ENCODE measurements around the gene SGMS1. TPM values are rescaled to one million over a fixed set of nuclear protein-coding genes. Genes with fewer than 3 reads are reported as not detected.

SGMS1 gene
- total and polyA plus RNA-seq, 2 experiments from 2014 or later = 15.0 to 34.7 TPM

DNA sequence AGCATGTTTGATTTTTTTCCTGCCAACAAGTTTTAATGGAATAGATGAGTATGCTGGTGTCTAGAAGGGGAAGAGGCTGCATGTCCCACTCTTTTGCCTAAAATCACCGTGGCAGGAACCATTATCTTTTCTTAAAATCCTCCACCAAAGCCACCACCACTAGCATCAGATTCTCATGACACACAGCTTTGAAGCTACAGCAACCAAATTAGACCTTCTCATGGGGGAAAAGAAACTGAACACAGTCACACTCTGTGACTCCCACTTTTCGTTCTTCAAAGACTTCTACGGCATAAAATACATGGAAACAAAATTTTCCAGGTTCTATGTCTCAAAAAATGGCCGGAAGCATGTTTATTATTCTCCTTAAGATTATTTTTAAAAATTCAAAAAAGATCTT is 81.8 kb downstream of the SGMS1 start:
- no peaks in the 10 kb centered on the region for H3K27me3 ChIP-seq (ENCODE audit: insufficient read depth)
- no peak for DNase-seq (ENCODE audit: low spot score)
- H3K79me2 ChIP-seq (replicated peaks; ENCODE audit: insufficient read depth) = peaks cover 76% of the 10 kb centered on the region
- H4K20me1 ChIP-seq (replicated peaks; ENCODE audit: insufficient read depth) = no peaks in the 10 kb centered on the region
- peaks cover 14% of the 10 kb centered on the region for H3K27me3 Mint-ChIP-seq (ENCODE audit: insufficient read depth, low read depth, poor library complexity)
- no peak overlapping the region for H3K4me2 ChIP-seq
- H3K4me1 ChIP-seq (ENCODE audit: insufficient read depth) = peaks cover 11% of the 10 kb centered on the region
- no peak overlapping the region for H3K4me3 ChIP-seq
- ATAC-seq = no peak
- no peak overlapping the region for H3K4me3 Mint-ChIP-seq
- 0 out of 2 replicates have a peak, but pooled peaks cover 2% of the 10 kb centered on the region for H3K9me2 ChIP-seq (ENCODE audit: insufficient read depth)
- no peak overlapping the region for H2AFZ ChIP-seq
- H3K9me3 Mint-ChIP-seq = 0 out of 3 replicates have a peak, but pooled peaks cover under 1% of the 10 kb centered on the region
- H3K36me3 Mint-ChIP-seq (ENCODE audit: low read depth) = peaks cover 2% of the 10 kb centered on the region; the same call in 2 of the 3 replicates
- no peaks in the 10 kb centered on the region for H3F3A ChIP-seq (replicated peaks; ENCODE audit: low read depth)
- H3K27ac ChIP-seq (ENCODE audit: low read depth) = no peak overlapping the region
- no peak for TF ChIP-seq EZH2 (IDR thresholded peaks at IDR 0.05; ENCODE audit: low read depth, unreplicated experiment)
- no peak for TF ChIP-seq EZH2phosphoT487 (IDR thresholded peaks at IDR 0.05; ENCODE audit: unreplicated experiment)
- TF ChIP-seq POLR2AphosphoS5 (IDR thresholded peaks at IDR 0.05; ENCODE audit: low read depth) = no peak
- no peak for TF ChIP-seq JUNB (IDR thresholded peaks at IDR 0.05; ENCODE audit: unreplicated experiment)
- TF ChIP-seq CREB1 (CRISPR knock-in tag; IDR thresholded peaks at IDR 0.05; ENCODE audit: low read depth) = no peak
- TF ChIP-seq STAT1 (IDR thresholded peaks at IDR 0.05; ENCODE audit: unreplicated experiment) = no peak
- TF ChIP-seq NANOG (IDR thresholded peaks at IDR 0.05; ENCODE audit: borderline replicate concordance) = no peak
- TF ChIP-seq, protein P1, sequence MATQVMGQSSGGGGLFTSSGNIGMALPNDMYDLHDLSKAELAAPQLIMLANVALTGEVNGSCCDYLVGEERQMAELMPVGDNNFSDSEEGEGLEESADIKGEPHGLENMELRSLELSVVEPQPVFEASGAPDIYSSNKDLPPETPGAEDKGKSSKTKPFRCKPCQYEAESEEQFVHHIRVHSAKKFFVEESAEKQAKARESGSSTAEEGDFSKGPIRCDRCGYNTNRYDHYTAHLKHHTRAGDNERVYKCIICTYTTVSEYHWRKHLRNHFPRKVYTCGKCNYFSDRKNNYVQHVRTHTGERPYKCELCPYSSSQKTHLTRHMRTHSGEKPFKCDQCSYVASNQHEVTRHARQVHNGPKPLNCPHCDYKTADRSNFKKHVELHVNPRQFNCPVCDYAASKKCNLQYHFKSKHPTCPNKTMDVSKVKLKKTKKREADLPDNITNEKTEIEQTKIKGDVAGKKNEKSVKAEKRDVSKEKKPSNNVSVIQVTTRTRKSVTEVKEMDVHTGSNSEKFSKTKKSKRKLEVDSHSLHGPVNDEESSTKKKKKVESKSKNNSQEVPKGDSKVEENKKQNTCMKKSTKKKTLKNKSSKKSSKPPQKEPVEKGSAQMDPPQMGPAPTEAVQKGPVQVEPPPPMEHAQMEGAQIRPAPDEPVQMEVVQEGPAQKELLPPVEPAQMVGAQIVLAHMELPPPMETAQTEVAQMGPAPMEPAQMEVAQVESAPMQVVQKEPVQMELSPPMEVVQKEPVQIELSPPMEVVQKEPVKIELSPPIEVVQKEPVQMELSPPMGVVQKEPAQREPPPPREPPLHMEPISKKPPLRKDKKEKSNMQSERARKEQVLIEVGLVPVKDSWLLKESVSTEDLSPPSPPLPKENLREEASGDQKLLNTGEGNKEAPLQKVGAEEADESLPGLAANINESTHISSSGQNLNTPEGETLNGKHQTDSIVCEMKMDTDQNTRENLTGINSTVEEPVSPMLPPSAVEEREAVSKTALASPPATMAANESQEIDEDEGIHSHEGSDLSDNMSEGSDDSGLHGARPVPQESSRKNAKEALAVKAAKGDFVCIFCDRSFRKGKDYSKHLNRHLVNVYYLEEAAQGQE (IDR thresholded peaks at IDR 0.05; ENCODE audit: unreplicated experiment) = no peak
- TF ChIP-seq ZNF114 (CRISPR knock-in tag; IDR thresholded peaks at IDR 0.05) = no peak
- TF ChIP-seq, protein P2, sequence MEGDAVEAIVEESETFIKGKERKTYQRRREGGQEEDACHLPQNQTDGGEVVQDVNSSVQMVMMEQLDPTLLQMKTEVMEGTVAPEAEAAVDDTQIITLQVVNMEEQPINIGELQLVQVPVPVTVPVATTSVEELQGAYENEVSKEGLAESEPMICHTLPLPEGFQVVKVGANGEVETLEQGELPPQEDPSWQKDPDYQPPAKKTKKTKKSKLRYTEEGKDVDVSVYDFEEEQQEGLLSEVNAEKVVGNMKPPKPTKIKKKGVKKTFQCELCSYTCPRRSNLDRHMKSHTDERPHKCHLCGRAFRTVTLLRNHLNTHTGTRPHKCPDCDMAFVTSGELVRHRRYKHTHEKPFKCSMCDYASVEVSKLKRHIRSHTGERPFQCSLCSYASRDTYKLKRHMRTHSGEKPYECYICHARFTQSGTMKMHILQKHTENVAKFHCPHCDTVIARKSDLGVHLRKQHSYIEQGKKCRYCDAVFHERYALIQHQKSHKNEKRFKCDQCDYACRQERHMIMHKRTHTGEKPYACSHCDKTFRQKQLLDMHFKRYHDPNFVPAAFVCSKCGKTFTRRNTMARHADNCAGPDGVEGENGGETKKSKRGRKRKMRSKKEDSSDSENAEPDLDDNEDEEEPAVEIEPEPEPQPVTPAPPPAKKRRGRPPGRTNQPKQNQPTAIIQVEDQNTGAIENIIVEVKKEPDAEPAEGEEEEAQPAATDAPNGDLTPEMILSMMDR (conservative IDR thresholded peaks at IDR 0.05; ENCODE audit: low read depth in 2 of 2) = no peak
- TF ChIP-seq, protein P3, sequence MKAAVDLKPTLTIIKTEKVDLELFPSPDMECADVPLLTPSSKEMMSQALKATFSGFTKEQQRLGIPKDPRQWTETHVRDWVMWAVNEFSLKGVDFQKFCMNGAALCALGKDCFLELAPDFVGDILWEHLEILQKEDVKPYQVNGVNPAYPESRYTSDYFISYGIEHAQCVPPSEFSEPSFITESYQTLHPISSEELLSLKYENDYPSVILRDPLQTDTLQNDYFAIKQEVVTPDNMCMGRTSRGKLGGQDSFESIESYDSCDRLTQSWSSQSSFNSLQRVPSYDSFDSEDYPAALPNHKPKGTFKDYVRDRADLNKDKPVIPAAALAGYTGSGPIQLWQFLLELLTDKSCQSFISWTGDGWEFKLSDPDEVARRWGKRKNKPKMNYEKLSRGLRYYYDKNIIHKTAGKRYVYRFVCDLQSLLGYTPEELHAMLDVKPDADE (IDR thresholded peaks at IDR 0.05) = no peak
- TF ChIP-seq, protein P4, sequence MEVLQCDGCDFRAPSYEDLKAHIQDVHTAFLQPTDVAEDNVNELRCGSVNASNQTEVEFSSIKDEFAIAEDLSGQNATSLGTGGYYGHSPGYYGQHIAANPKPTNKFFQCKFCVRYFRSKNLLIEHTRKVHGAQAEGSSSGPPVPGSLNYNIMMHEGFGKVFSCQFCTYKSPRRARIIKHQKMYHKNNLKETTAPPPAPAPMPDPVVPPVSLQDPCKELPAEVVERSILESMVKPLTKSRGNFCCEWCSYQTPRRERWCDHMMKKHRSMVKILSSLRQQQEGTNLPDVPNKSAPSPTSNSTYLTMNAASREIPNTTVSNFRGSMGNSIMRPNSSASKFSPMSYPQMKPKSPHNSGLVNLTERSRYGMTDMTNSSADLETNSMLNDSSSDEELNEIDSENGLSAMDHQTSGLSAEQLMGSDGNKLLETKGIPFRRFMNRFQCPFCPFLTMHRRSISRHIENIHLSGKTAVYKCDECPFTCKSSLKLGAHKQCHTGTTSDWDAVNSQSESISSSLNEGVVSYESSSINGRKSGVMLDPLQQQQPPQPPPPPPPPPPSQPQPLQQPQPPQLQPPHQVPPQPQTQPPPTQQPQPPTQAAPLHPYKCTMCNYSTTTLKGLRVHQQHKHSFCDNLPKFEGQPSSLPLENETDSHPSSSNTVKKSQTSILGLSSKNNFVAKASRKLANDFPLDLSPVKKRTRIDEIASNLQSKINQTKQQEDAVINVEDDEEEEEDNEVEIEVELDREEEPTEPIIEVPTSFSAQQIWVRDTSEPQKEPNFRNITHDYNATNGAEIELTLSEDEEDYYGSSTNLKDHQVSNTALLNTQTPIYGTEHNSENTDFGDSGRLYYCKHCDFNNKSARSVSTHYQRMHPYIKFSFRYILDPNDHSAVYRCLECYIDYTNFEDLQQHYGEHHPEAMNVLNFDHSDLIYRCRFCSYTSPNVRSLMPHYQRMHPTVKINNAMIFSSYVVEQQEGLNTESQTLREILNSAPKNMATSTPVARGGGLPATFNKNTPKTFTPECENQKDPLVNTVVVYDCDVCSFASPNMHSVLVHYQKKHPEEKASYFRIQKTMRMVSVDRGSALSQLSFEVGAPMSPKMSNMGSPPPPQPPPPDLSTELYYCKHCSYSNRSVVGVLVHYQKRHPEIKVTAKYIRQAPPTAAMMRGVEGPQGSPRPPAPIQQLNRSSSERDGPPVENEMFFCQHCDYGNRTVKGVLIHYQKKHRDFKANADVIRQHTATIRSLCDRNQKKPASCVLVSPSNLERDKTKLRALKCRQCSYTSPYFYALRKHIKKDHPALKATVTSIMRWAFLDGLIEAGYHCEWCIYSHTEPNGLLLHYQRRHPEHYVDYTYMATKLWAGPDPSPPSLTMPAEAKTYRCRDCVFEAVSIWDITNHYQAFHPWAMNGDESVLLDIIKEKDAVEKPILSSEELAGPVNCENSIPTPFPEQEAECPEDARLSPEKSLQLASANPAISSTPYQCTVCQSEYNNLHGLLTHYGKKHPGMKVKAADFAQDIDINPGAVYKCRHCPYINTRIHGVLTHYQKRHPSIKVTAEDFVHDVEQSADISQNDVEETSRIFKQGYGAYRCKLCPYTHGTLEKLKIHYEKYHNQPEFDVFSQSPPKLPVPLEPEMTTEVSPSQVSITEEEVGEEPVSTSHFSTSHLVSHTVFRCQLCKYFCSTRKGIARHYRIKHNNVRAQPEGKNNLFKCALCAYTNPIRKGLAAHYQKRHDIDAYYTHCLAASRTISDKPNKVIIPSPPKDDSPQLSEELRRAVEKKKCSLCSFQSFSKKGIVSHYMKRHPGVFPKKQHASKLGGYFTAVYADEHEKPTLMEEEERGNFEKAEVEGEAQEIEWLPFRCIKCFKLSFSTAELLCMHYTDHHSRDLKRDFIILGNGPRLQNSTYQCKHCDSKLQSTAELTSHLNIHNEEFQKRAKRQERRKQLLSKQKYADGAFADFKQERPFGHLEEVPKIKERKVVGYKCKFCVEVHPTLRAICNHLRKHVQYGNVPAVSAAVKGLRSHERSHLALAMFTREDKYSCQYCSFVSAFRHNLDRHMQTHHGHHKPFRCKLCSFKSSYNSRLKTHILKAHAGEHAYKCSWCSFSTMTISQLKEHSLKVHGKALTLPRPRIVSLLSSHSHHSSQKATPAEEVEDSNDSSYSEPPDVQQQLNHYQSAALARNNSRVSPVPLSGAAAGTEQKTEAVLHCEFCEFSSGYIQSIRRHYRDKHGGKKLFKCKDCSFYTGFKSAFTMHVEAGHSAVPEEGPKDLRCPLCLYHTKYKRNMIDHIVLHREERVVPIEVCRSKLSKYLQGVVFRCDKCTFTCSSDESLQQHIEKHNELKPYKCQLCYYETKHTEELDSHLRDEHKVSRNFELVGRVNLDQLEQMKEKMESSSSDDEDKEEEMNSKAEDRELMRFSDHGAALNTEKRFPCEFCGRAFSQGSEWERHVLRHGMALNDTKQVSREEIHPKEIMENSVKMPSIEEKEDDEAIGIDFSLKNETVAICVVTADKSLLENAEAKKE (CRISPR knock-in tag; IDR thresholded peaks at IDR 0.05) = no peak
- no peak for TF ChIP-seq ZNF331 (CRISPR knock-in tag; IDR thresholded peaks at IDR 0.05; ENCODE audit: low read depth)
- H3K27ac Mint-ChIP-seq = 0 out of 2 replicates have a peak overlapping the region, but pooled peaks have one; percentile 19
- no peaks in the 10 kb centered on the region for H3K36me3 ChIP-seq (ENCODE audit: insufficient read depth)
- H3K4me1 Mint-ChIP-seq = peaks cover 33% of the 10 kb centered on the region
